ENCODE measurements around the gene SLC13A4. TPM values are rescaled to one million over a fixed set of nuclear protein-coding genes. Genes with fewer than 3 reads are reported as not detected.
A peak's percentile ranks its signal among the peaks of the same experiment; 100 is the strongest.
"Not testable (repeated sequence)": the region's sequence is repeated elsewhere in the genome, so short reads cannot be mapped to it uniquely, and the experiment has no call there.

Gene SLC13A4
- polyA plus RNA-seq, 3 donors from 2014 or later = not detected

- peaks cover 0 to 4% (median 0%) of the 10 kb centered on the region in 3 donors for H3K27me3 Mint-ChIP-seq (ENCODE audit: low read depth in 3 of 3)
- no peak for DNase-seq
- peaks cover 2 to 6% of the 10 kb centered on the region in 2 donors for H3K4me1 Mint-ChIP-seq
- no peaks in the 10 kb centered on the region for H3K9me3 Mint-ChIP-seq
- no peak overlapping the region for H3K27ac Mint-ChIP-seq
- peaks cover 5 to 10% (median 10%) of the 10 kb centered on the region in 3 donors for H3K36me3 Mint-ChIP-seq
- no peak overlapping the region for H3K4me3 Mint-ChIP-seq
Measured at GRCh38 chr7:135684699-135685098, 43.3 kb downstream of the SLC13A4 start.

- H3K9me3 Mint-ChIP-seq = no peaks in the 10 kb centered on the region
- peaks cover 2 to 6% of the 10 kb centered on the region in 2 donors for H3K4me1 Mint-ChIP-seq
- H3K4me3 Mint-ChIP-seq = no peak overlapping the region
- H3K36me3 Mint-ChIP-seq = peaks cover 5 to 10% (median 5%) of the 10 kb centered on the region in 3 donors
- H3K27me3 Mint-ChIP-seq (ENCODE audit: low read depth in 3 of 3) = peaks cover 0 to 4% (median 0%) of the 10 kb centered on the region in 3 donors
- peak overlapping the region in 1 of 6 donors; percentile 25 for H3K27ac Mint-ChIP-seq
- DNase-seq = no peak
Measured at GRCh38 chr7:135684136-135684535, 43.9 kb downstream of the SLC13A4 start.

GRCh38 chr7:135683609-135684008 lies 44.4 kb downstream of the SLC13A4 start:
- no peak for DNase-seq
- no peaks in the 10 kb centered on the region for H3K9me3 Mint-ChIP-seq
- no peak overlapping the region for H3K4me3 Mint-ChIP-seq
- peaks cover 2 to 6% of the 10 kb centered on the region in 2 donors for H3K4me1 Mint-ChIP-seq
- H3K36me3 Mint-ChIP-seq = peaks cover 4 to 15% (median 5%) of the 10 kb centered on the region in 3 donors
- H3K27me3 Mint-ChIP-seq (ENCODE audit: low read depth in 3 of 3) = peaks cover 0 to 4% (median 0%) of the 10 kb centered on the region in 3 donors
- peak overlapping the region in 1 of 6 donors; percentile 25 for H3K27ac Mint-ChIP-seq

- DNase-seq = no peak
- H3K4me1 Mint-ChIP-seq = peaks cover 2 to 6% of the 10 kb centered on the region in 2 donors
- no peaks in the 10 kb centered on the region for H3K9me3 Mint-ChIP-seq
- H3K27ac Mint-ChIP-seq = no peak overlapping the region
- no peak overlapping the region for H3K4me3 Mint-ChIP-seq
- peaks cover 0 to 4% (median 0%) of the 10 kb centered on the region in 3 donors for H3K27me3 Mint-ChIP-seq (ENCODE audit: low read depth in 3 of 3)
- H3K36me3 Mint-ChIP-seq = peaks cover 1 to 23% (median 7%) of the 10 kb centered on the region in 3 donors
Measured at GRCh38 chr7:135682191-135682590, 45.8 kb downstream of the SLC13A4 start.

GRCh38 chr7:135681762-135682161 lies 46.2 kb downstream of the SLC13A4 start:
- peaks cover 0 to 4% (median 0%) of the 10 kb centered on the region in 3 donors for H3K27me3 Mint-ChIP-seq (ENCODE audit: low read depth in 3 of 3)
- H3K27ac Mint-ChIP-seq = no peak overlapping the region
- H3K36me3 Mint-ChIP-seq = peaks cover 0 to 22% (median 10%) of the 10 kb centered on the region in 3 donors
- no peaks in the 10 kb centered on the region for H3K9me3 Mint-ChIP-seq
- no peak for DNase-seq
- H3K4me1 Mint-ChIP-seq = peaks cover 2 to 6% of the 10 kb centered on the region in 2 donors
- H3K4me3 Mint-ChIP-seq = no peak overlapping the region

GRCh38 chr7:135678612-135679575 lies 49.1 kb downstream of the SLC13A4 start:
- H3K27me3 Mint-ChIP-seq (ENCODE audit: low read depth in 3 of 3) = peaks cover 0 to 4% (median 0%) of the 10 kb centered on the region in 3 donors
- H3K9me3 Mint-ChIP-seq = no peaks in the 10 kb centered on the region
- peaks cover 2 to 6% of the 10 kb centered on the region in 2 donors for H3K4me1 Mint-ChIP-seq
- no peak for DNase-seq
- H3K4me3 Mint-ChIP-seq = no peak overlapping the region
- H3K27ac Mint-ChIP-seq = peak overlapping the region in 1 of 6 donors; percentile 67
- peaks cover 4 to 32% (median 23%) of the 10 kb centered on the region in 3 donors for H3K36me3 Mint-ChIP-seq

GRCh38 chr7:135673360-135673706 lies 54.7 kb downstream of the SLC13A4 start:
- H3K4me1 Mint-ChIP-seq = peaks cover 12 to 33% of the 10 kb centered on the region in 2 donors
- no peak overlapping the region for H3K4me3 Mint-ChIP-seq
- no peaks in the 10 kb centered on the region for H3K9me3 Mint-ChIP-seq
- H3K36me3 Mint-ChIP-seq = peaks cover 7 to 26% (median 22%) of the 10 kb centered on the region in 3 donors
- no peaks in the 10 kb centered on the region for H3K27me3 Mint-ChIP-seq (ENCODE audit: low read depth in 3 of 3)
- no peak for DNase-seq
- peak overlapping the region in 2 of 6 donors; percentile 11 to 20 for H3K27ac Mint-ChIP-seq

GRCh38 chr7:135672560-135673359 lies 55.2 kb downstream of the SLC13A4 start:
- Mint-ChIP-seq H3K27ac (peak overlapping the region in 1 of 6 donors; percentile 11), H3K36me3 (peaks cover 7 to 24% (median 20%) of the 10 kb centered on the region in 3 donors), H3K9me3 (no peaks in the 10 kb centered on the region), H3K27me3 (ENCODE audit: low read depth in 3 of 3) (no peaks in the 10 kb centered on the region), H3K4me3 (no peak overlapping the region), H3K4me1 (peaks cover 14 to 39% of the 10 kb centered on the region in 2 donors)
- DNase-seq = no peak

GRCh38 chr7:135670179-135670578 lies 57.8 kb downstream of the SLC13A4 start:
- DNase-seq = no peak
- no peaks in the 10 kb centered on the region for H3K27me3 Mint-ChIP-seq (ENCODE audit: low read depth in 3 of 3)
- H3K4me1 Mint-ChIP-seq = peaks cover 21 to 51% of the 10 kb centered on the region in 2 donors
- H3K27ac Mint-ChIP-seq = peak overlapping the region in 1 of 6 donors; percentile 15
- H3K4me3 Mint-ChIP-seq = no peak overlapping the region
- peaks cover 3 to 14% (median 8%) of the 10 kb centered on the region in 3 donors for H3K36me3 Mint-ChIP-seq
- no peaks in the 10 kb centered on the region for H3K9me3 Mint-ChIP-seq

GRCh38 chr7:135669774-135670173 lies 58.2 kb downstream of the SLC13A4 start:
- peaks cover 22 to 54% of the 10 kb centered on the region in 2 donors for H3K4me1 Mint-ChIP-seq
- peak overlapping the region in 1 of 6 donors; percentile 15 for H3K27ac Mint-ChIP-seq
- no peak for DNase-seq
- H3K4me3 Mint-ChIP-seq = no peak overlapping the region
- peaks cover 3 to 12% (median 6%) of the 10 kb centered on the region in 3 donors for H3K36me3 Mint-ChIP-seq
- H3K27me3 Mint-ChIP-seq (ENCODE audit: low read depth in 3 of 3) = no peaks in the 10 kb centered on the region
- H3K9me3 Mint-ChIP-seq = no peaks in the 10 kb centered on the region

GRCh38 chr7:135668852-135669395 lies 59.1 kb downstream of the SLC13A4 start:
- H3K36me3 Mint-ChIP-seq; H3K27ac Mint-ChIP-seq; H3K9me3 Mint-ChIP-seq; H3K4me3 Mint-ChIP-seq; DNase-seq; H3K27me3 Mint-ChIP-seq (ENCODE audit: low read depth in 3 of 3): not testable (repeated sequence)
- peaks cover 27 to 59% of the 10 kb centered on the region in 2 donors for H3K4me1 Mint-ChIP-seq

- H3K4me3 Mint-ChIP-seq; H3K27me3 Mint-ChIP-seq (ENCODE audit: low read depth in 3 of 3); DNase-seq; H3K27ac Mint-ChIP-seq; H3K9me3 Mint-ChIP-seq; H3K36me3 Mint-ChIP-seq: not testable (repeated sequence)
- peaks cover 36 to 54% of the 10 kb centered on the region in 2 donors for H3K4me1 Mint-ChIP-seq
Measured at GRCh38 chr7:135667626-135668025, 60.4 kb downstream of the SLC13A4 start.

GRCh38 chr7:135666846-135667245 lies 61.1 kb downstream of the SLC13A4 start:
- H3K4me3 Mint-ChIP-seq = no peak overlapping the region
- H3K4me1 Mint-ChIP-seq = peaks cover 40 to 58% of the 10 kb centered on the region in 2 donors
- H3K9me3 Mint-ChIP-seq = no peaks in the 10 kb centered on the region
- H3K27ac Mint-ChIP-seq = no peak overlapping the region
- peaks cover 2 to 7% (median 5%) of the 10 kb centered on the region in 3 donors for H3K27me3 Mint-ChIP-seq (ENCODE audit: low read depth in 3 of 3)
- no peak for DNase-seq
- H3K36me3 Mint-ChIP-seq = peaks cover 0 to 9% (median 7%) of the 10 kb centered on the region in 3 donors
